Stimulated activated CD8-positive, alpha-beta memory T cell treated with anti-CD3 and anti-CD28 coated beads, Interleukin-4, amount 100 ng/mL, for 4 hours (primary cell): ENCODE data around the gene EIF1AD.
"Not testable (repeated sequence)": the region's sequence is repeated elsewhere in the genome, so short reads cannot be mapped to it uniquely, and the experiment has no call there.

ENCODE experiments used
- DNase-seq, 2 donors: peaks; one replicate each; pipeline ENCODE4 v3.0.0-alpha.2; 2020; ENCODE audit warnings: low read depth in 2 of 2, low spot score in 1 of 2

EIF1AD gene, protein sequence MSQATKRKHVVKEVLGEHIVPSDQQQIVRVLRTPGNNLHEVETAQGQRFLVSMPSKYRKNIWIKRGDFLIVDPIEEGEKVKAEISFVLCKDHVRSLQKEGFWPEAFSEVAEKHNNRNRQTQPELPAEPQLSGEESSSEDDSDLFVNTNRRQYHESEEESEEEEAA

DNA sequence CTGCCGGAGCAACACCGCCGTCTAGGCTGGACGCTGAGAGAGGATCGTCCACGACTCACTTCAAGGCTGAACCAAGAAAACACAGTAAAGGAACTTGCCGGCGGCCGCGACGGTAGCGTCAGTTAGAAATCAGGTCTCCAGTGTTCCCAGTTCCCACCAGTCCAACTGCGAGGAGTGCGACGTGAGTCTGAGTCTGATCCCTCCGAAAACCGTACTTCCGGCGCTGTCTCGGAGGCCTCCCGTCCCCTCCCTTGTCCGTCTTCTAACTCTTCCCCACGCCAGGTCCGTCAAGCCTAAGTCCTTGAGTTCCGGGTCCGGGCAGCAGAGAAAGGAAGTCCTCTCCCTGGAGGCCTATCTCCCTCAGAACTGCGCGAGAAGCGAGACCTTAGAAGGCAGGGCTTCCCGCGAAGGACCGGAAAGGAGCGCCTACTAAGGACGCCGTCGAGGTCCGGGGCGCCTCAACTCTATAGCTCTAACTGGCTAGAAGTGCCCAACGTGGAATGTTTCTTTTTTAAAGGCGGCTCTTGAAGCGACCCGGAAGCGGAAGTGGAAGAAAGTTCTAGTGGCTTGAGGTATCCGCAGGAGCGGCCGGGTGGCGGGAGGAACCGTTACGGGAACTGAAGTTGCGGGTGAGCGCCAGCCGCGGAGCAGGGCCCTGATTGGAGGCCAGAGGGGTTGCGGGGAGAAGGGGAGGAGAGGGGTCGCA lies at the start of gene EIF1AD, which contains the start of gene BANF1:
TSS of gene EIF1AD (minus strand) at position 216 of the 706 bp plus-strand sequence. CDS start 1,768 bp downstream, outside the sequence.
TSS of gene BANF1 (plus strand) at position 562 of the 706 bp plus-strand sequence. CDS start 748 bp downstream, outside the sequence.
- peak; percentile 83 to 84 for DNase-seq

DNA sequence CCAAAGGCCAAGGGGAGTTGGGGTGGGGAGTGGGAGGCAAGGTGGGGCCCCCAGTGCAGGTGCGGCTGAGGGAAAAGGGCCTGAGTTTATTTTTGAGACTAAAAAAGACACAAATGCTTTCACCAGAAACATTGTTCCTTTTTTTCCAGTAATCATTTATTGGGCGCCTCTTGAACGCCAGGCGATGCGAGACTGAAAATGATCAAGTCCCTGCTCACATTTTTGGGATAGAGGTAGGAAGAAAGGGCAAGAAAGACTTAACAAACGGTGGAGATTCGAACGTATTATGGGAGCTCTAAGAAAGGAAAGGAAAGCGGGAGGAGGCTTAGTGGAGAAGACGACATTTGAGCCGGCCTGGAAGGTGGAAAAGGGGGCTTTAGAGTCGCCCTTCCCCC lies 49.4 kb upstream of the EIF1AD start:
- no peak for DNase-seq

DNA sequence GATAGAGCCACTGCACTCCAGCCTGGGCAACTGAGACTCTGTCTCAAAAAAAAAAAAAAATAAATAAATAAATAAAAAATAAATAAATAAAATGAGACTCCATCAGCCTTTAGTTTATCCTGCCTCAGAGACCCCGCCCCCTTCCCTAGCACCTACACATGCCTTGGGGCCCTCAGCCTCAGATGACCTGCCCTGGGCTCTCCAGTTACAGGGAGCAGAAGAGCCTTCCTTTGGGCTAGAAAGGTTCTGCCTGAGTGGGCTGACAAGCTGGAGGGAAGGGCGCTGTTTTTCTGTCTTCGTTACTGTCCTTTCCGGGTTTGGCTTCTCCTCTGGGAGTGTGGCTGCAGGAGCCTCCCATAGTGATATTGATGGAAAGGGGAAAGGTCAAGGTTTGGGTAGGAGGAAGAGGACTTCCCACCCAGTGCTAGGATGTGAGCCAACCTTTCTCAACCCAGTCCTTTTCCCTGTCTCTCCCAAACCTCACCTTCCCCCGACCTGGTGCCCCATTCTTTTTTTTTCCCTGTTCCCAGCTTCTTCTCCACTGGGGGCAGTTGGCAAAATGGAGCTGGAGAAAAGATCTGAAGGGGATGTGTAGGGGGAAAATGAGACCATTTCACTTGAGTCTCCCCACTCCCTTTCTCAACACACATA lies 48.7 kb upstream of the EIF1AD start:
- DNase-seq = no peak

DNA sequence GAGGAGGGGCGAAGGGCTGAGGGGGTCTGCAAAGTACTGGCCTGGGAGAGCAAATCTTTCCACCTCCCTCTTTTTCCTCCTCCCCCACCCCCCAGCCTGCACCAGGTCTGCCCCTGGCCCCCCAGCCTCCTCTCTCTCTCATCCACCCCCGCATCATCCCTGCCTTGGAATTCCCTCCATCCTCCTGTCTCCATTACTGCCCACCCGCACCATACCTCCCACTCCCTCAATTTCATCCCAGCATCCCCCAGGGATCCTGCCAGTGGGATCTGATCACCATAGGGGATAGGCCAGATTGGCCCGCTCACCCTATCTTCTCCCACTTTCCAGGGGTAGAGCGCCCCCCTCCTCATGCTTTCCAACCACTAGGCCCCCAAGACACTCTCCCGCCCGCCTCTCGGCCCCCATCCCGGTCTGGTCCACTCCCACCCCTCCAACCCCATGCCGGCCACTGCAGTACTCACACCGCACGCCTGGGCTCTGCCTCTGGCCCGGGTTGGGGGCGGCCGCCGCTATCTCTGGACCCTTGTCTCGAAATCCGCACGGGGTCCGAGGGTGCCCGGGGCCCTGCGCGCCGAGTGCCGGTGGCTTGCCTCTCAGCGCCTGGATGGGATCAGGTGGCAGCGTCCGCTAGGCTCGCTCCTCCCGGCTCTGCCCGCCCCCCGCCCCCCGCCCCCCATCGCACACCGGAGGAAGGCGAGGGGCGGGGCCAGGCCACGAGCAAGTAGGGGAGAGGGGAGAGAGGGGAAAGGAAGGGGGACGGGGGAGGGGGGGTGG lies 46.8 kb upstream of the EIF1AD start, which contains the start of gene GAL3ST3:
TSS of gene GAL3ST3 (minus strand) at position 615 of the 777 bp plus-strand sequence. CDS start 3,746 bp downstream, outside the sequence.
- DNase-seq = no peak

DNA sequence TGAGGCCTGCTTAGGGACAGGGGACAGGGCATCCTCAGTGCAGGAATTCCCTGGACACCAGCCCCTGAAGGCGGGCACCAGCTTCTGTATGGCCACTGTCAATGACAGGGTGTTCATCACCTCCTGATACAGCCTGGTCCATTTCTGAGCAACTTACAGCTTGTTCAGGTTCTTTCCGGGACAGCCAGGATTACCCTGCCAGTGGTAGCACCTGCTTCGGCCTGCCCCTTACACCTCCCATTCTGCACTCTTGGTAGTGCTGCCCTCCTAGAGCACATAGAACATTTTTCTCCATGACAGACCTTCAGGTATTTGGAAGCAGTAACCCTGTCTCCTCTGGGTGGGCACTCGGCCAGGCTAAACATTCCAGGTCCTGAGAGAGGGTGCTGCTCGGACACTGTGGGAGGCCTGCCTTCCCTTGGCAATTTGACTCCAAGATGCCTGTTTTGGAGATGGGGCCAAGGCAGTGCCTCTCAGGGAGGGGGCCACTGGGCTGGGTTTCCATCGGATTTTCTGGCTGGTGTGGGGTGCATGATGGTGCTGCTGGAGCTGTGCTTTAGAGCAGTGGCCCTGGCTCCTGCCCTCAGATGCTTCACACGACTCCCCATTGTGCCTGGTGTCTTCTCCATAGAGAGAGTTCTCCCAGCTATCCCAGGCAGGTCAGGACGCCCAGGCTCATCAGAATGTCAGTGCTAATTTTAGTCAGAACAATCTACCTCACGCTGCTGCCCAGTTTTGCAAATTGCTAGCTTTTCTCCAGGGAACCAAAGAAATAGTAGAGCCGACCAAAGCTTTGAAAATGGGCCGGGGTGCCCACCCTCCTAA lies 45.8 kb upstream of the EIF1AD start:
- no peak for DNase-seq

DNA sequence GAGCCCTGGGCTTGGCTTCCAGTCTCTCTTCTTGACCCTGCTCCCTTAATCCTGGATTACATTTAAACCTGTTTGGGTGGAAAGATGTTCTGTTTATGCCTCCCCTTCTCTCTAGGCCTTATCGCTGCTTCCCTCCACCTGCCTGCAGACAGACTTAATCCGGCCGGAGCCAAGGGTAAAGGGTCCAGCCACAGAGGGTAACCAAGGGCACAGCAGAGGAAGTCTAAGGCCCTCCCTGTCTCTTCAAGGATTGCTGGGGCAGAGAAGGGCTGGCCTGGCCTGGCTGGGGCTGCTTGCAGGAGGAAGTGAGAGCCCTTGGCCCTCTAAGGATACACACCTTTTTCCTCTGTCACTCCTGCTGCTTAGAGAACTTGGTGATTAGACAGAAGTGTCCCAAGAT lies 44.9 kb upstream of the EIF1AD start:
- no peak for DNase-seq

DNA sequence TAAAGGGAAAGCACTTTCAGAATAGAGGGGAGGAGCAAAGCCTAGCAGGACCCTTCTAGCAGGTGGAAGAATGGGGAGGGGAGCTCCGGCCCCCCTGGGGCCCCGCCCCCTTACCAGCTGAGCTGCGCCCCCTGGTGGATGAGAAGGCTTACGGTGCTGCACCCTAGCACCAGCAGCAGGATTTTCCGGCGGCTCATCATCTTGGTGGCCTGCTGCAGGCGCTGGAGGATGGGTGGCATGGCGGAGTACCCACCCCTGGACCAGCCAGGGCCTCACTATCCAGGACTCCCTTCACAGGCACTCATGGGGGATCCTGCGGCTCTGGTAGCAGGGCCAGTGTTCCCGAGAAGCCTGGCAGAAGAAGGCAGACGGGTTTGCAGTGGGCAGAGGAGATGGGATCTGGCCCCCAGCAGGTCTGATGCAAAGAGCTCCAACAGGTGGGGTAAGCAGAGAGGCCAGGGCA lies 43.3 kb upstream of the EIF1AD start:
- DNase-seq = peak; percentile 62 to 69

DNA sequence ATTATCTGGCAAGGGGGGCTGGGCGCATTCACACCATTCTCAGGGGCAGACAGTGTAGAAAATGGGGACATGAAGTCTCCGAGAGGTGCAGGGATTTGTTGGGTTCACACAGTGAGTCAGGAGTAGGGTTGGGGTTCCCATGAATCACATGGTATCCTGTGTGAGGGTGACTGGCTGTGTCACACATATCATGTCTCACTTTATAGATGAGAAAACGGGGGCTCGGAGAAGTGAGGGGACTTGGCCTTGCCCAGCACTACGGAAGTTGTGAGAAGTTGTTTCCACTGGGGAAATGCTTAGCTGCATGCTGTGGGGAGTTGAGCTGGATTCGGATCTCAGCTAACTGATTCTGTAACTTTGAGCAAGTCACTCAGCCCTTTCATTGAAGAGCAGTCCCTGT lies 42.8 kb upstream of the EIF1AD start:
- DNase-seq = no peak

DNA sequence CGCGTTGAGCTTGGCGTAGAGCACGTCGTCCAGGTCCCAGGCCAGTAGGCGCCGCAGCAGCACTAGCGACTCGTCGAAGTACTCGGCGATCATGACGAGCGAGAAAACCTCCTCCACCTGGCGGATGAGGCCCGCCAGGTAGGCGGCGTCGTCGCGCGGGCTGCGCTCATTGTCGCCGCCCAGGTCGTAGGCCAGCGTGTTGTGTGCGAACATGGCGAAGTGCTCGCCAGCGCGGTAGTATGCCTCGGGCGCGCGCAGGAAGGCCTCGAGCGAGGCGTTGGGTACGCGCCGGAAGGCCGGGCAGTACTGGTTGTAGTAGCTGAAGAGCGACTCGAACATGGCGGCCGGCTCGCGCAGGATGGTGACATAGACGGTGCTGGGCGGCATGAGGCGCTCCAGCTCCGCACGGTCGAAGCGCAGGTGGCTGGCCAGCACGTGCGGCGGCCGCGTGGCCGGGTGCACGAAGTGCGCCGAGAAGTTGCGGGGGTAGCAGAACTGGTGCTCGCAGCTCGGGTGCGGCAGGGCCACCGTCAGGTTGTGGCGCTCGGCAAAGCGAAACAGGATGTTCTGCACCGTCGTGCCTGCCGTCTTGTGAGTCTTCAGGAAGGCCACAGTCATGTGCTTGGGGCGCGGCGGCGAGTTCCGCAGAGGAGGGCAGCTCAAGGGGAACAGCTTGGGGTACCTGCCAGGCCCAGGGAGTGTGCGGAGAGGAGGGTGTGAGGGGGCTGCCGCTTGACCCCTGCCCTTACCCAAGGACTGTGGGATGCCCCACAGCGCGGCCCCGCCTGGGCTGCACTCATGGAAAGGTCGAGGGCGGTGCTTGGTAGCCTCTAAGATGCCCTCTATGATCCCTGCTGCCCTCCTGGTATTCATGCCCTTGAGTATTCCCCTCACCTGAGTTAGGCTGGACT lies 41.3 kb upstream of the EIF1AD start:
- no peak for DNase-seq

DNA sequence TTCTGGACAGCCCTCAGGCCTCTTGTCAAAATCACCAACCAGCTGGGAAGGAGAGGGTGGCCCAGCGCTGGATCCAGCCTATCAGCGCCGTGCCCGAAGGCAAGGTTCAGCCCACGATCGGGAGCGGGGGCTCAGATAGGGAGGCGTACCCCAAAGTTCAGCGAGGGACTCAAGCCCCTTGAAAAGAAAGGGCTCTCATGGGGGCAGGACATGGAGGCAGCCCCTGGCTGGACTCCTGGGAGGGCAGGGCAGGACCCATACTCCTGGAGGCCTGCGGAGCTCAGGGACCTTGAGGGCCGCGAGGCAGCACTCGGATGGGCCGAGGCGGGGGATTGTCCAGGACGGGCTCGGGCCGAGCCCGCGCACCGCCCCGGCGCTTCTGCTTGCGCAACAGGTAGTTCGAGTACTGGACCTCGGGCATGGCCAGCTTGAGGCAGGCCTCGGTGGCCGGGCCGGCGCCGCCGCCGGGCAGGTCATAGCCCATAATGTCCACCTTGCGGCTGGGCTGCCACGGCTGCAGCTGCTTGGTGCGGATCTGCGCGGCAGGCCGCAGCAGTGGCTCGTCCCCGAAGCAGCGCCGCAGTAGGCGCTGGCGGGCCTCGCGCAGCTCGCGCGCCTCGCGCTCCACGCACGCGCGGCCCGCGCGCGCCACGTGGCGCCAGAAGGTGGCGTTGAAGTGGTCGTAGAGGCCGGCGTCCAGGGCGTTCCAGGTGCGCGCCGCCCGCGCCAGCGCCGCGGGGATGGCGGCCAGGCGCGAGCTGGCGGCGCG lies 40.5 kb upstream of the EIF1AD start:
- no peak for DNase-seq

DNA sequence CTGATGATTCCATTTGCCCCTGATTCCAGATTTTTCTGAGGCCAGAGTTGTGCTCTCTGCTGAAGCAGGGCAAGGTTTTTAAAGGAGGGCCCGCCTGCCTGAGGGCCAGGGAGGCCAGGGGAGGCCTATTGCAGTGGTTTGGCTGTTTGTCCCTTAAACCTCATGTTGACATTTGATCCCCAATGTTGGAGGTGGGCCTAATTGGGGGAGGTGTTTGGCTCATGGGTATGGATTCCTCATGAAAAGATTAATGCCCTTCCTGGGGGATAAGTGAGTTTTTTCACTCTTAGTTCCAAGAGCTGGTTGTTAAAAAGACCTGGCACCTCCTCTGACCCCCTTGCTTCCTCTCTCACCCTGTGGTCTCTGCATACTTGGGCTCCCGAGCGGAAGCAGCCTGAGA lies 37.8 kb upstream of the EIF1AD start:
- no peak for DNase-seq

DNA sequence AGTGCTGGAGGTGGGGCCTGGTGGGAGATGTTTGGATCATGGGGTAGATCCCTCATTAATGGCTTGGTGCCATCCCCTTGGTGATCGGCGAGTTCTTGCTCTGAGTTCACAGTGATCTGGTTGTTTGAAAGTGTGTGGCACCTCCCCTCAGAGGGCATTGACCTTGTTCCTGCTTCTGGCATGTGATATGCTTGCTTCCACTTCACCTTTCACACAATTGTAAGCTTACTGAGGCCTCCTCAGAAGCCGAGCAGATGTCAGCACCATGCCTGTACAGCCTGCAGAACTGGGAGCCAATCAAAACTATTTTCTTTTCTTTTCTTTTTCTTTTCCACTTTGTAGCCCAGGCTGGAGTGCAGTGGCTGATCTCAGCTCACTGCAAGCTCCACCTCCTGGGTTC lies 35.4 kb upstream of the EIF1AD start:
- no peak for DNase-seq

DNA sequence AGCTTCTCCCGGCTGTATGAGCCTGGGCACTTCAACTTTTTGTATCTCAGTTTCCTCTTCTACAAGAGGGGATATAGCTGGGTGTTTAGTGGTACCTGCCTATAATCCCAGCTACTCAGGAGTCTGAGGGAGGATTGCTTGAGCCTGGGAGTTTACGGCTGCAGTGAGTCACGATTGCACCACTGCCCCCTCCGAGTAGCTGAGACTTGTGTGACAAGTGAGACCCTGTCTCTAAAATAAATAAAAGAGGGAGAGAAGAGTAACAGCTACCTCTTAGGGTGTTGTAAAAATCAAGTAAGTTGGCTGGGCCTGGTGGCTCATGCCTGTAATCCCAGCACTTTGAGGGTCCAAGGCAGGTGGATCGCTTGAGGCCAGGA lies 34.4 kb upstream of the EIF1AD start:
- no peak for DNase-seq

DNA sequence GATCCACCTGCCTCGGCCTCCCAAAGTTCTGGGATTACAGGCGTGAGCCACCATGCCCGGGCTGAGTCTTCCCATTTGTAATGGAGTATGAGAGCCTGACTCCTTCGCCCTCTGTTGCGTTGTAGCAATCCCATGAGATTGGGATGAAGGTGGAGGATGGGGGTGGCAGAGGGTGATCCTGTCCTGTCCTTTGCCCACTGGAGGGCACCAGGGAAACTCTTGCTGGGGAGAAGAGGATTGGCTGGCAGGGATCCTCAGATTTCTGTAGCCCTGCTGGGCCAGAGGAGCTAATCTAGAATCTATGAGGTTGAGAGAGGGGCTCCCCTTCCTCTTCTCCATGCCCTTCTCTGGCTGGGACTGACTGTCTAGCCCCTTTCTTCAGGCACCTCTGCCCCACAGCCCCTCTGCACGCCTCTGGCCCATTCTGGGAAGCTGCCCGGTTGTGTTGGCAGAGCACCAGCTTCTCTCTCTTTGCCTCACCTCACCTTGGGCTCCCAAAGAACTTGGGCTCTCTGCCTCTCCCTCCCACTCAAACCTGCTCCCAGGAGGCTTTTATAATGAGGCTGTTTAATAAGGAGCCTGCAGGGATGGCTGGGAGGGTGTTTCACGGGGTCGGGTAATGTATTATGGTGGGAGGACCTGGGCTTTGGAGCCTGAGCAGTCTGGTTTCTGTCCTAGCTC lies 33.8 kb upstream of the EIF1AD start:
- DNase-seq = no peak

DNA sequence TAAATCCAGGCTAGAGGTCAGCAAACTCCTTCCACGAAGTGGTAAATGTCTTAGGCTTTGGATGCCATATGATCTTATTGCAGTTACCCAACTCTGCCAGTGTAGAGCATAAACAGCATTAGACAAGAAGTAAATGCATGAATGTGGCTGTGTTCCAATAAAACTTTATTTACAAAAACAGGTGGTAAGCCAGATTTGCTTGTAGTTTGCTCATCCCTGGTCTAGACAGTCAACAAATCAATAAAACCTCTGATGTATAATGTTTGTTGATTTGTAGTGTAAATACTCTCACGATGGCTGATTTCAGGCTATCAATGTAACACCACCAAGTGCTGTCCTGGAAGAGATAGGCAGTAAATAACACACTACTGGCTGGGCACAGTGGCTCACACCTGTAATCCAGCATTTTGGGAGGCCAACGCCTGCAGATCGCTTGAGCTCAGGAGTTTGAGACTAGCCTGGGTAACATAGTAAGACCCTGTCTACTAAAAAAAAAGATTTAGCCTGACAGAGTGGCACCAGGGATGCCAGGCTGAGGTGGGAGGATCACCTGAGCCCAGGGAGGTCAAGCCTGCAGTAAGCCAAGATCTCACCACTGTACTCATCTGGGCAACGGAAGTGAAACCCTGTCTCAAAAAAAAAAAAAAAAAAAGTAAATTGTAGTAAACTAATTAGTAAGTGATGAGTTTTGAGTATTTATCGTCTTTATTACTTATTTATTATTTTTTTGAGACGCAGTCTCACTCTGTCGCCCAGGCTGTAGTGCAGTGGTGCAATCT lies 31.2 kb upstream of the EIF1AD start:
- DNase-seq = no peak

DNA sequence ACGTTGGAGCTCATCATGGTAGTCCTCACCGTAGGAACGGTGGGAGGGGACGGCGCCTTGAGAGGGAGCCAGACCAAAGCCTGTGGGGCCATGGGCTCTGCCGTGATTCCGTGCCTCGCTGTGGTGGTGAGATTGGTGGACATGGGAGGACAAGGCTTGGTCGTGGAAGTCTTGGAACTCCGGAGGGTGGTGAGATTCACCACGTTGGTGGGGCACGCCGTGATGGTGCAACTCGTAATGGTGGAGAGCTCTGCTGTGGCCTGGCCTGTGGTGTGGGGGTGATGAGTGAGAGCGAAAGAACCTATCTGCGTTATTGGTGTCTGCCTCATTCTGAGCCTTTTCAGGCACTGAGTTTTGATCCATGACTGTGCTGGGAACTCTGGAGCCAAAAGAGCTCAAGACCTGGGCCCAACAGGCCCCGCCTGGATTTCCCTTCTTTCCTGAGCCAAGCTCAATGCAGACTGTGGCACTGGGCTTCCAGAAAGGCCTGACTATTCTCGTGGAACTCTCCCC lies 24.1 kb upstream of the EIF1AD start, which contains the start of gene CATSPER1:
TSS of gene CATSPER1 (minus strand) at position 463 of the 513 bp plus-strand sequence. CDS start at position 363, 100 bp downstream.
- DNase-seq = no peak

DNA sequence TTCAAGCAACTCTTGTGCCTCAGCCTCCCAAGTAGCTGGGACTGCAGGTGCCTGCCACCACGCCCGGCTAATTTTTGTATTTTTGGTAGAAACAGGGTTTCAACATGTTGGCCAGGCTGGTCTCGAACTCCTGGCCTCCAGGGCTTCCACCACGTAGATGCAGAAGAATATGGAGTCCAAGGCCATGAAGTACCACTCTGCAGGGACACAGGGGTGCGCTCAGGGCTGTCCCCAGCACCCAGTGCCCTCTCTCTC lies 21.2 kb upstream of the EIF1AD start:
- DNase-seq = not testable (repeated sequence)
